Effector memory CD4-positive, alpha-beta T cell (primary cell): ENCODE results near the gene LTF.
"Not testable (repeated sequence)": the region's sequence is repeated elsewhere in the genome, so short reads cannot be mapped to it uniquely, and the experiment has no call there.

Source experiments
- DNase-seq, 3 donors: peaks; one replicate each; pipeline ENCODE4 v3.0.0-alpha.2; 2020
- H3K27ac ChIP-seq: 2 replicates; pipeline ENCODE4 v1.7.0; 2013; ENCODE audit warnings: mild to moderate bottlenecking, low read length, moderate library complexity; ENCODE audit not compliant: insufficient read depth, poor library complexity, severe bottlenecking
- H3K27me3 ChIP-seq: replicated peaks from 2 replicates; pipeline ENCODE4 v1.7.0; 2013; ENCODE audit warnings: mild to moderate bottlenecking, low read length; ENCODE audit not compliant: insufficient read depth, control insufficient read depth, poor library complexity, severe bottlenecking
- H3K36me3 ChIP-seq: 2 replicates; pipeline ENCODE4 v1.7.0; 2013; ENCODE audit warnings: mild to moderate bottlenecking, low read length, moderate library complexity; ENCODE audit not compliant: control insufficient read depth, insufficient read depth
- H3K4me1 ChIP-seq: 2 replicates; pipeline ENCODE4 v1.7.0; 2013; ENCODE audit warnings: low read length, mild to moderate bottlenecking; ENCODE audit not compliant: control insufficient read depth, insufficient read depth, poor library complexity, severe bottlenecking
- H3K4me3 ChIP-seq: 2 replicates; pipeline ENCODE4 v1.7.0; 2013; ENCODE audit warnings: low read length, low read depth, mild to moderate bottlenecking; ENCODE audit not compliant: insufficient read depth, poor library complexity, severe bottlenecking
- H3K9me3 ChIP-seq: 2 replicates; pipeline ENCODE4 v1.7.0; 2013; ENCODE audit warnings: mild to moderate bottlenecking, low read length, moderate library complexity; ENCODE audit not compliant: control insufficient read depth

Gene LTF

GRCh38 chr3:46500656-46501635 lies 36.2 kb upstream of the LTF start:
- no peak for DNase-seq
- H3K27ac ChIP-seq = no peak overlapping the region
- no peaks in the 10 kb centered on the region for H3K4me1 ChIP-seq
- no peak overlapping the region for H3K4me3 ChIP-seq
- H3K9me3 ChIP-seq = no peaks in the 10 kb centered on the region
- no peaks in the 10 kb centered on the region for H3K27me3 ChIP-seq
- H3K36me3 ChIP-seq = no peaks in the 10 kb centered on the region

- Histone ChIP-seq H3K4me1 (no peaks in the 10 kb centered on the region), H3K4me3 (no peak overlapping the region), H3K27ac (no peak overlapping the region), H3K27me3 (no peaks in the 10 kb centered on the region), H3K36me3 (no peaks in the 10 kb centered on the region), H3K9me3 (no peaks in the 10 kb centered on the region)
- no peak for DNase-seq
Observed at GRCh38 chr3:46498916-46499519, 34.3 kb upstream of the LTF start.

- H3K27ac ChIP-seq = no peak within 1 kb of the TSS
Observed at GRCh38 chr3:46497556-46498265, 33.0 kb upstream of the LTF start, which contains the start of gene RTP3. RTP3 (plus strand) TSS chr3:46497976; CDS start chr3:46498063, 87 bp downstream.

GRCh38 chr3:46496746-46497555 lies 32.2 kb upstream of the LTF start:
- Histone ChIP-seq H3K27me3 (no peaks in the 10 kb centered on the region), H3K27ac (no peak overlapping the region), H3K9me3 (no peaks in the 10 kb centered on the region), H3K36me3 (no peaks in the 10 kb centered on the region), H3K4me1 (no peaks in the 10 kb centered on the region), H3K4me3 (no peak overlapping the region)
- DNase-seq = peak; percentile 15 to 26 (median 23)

More at GRCh38 chr3:46497556-46498265, 33.0 kb upstream of the LTF start, which contains the start of gene RTP3:
- Histone ChIP-seq H3K9me3 (no peaks in the 10 kb centered on the region), H3K4me3 (no peak within 1 kb of the TSS), H3K27me3 (no peaks in the 10 kb centered on the region), H3K4me1 (no peaks in the 10 kb centered on the region), H3K36me3 (no peaks in the 10 kb centered on the region)
- DNase-seq = no peak

- Histone ChIP-seq H3K36me3 (no peaks in the 10 kb centered on the region), H3K27me3 (no peaks in the 10 kb centered on the region), H3K9me3 (no peaks in the 10 kb centered on the region), H3K4me1 (no peaks in the 10 kb centered on the region), H3K27ac (no peak overlapping the region), H3K4me3 (no peak overlapping the region)
- DNase-seq = no peak
Observed at GRCh38 chr3:46495901-46496456, 31.3 kb upstream of the LTF start.

GRCh38 chr3:46494491-46494890 lies 29.8 kb upstream of the LTF start:
- H3K27me3 ChIP-seq, H3K4me1 ChIP-seq, H3K9me3 ChIP-seq, DNase-seq, H3K4me3 ChIP-seq, H3K27ac ChIP-seq, H3K36me3 ChIP-seq: not testable (repeated sequence)

- DNase-seq = no peak
- H3K27ac ChIP-seq = no peak overlapping the region
- H3K9me3 ChIP-seq = no peaks in the 10 kb centered on the region
Observed at GRCh38 chr3:46492890-46493547, 28.3 kb upstream of the LTF start.

GRCh38 chr3:46491089-46492070 lies 26.7 kb upstream of the LTF start:
- Histone ChIP-seq H3K4me1 (peaks cover 10% of the 10 kb centered on the region), H3K9me3 (no peaks in the 10 kb centered on the region), H3K4me3 (no peak overlapping the region), H3K36me3 (no peaks in the 10 kb centered on the region), H3K27me3 (no peaks in the 10 kb centered on the region), H3K27ac (no peak overlapping the region)
- DNase-seq = no peak

More at GRCh38 chr3:46492890-46493547, 28.3 kb upstream of the LTF start:
- H3K36me3 ChIP-seq = no peaks in the 10 kb centered on the region
- H3K4me1 ChIP-seq = peaks cover 10% of the 10 kb centered on the region
- no peaks in the 10 kb centered on the region for H3K27me3 ChIP-seq
- H3K4me3 ChIP-seq = no peak overlapping the region
